ENCODE data around the gene NSG1. TPM values are rescaled to one million over a fixed set of nuclear protein-coding genes. Genes with fewer than 3 reads are reported as not detected.

The NSG1 gene
- total and polyA plus RNA-seq, 2 of the 13 experiments (the other 11 are each of a cell fraction or from before 2014, with no cell fraction given), result not detected

DNA sequence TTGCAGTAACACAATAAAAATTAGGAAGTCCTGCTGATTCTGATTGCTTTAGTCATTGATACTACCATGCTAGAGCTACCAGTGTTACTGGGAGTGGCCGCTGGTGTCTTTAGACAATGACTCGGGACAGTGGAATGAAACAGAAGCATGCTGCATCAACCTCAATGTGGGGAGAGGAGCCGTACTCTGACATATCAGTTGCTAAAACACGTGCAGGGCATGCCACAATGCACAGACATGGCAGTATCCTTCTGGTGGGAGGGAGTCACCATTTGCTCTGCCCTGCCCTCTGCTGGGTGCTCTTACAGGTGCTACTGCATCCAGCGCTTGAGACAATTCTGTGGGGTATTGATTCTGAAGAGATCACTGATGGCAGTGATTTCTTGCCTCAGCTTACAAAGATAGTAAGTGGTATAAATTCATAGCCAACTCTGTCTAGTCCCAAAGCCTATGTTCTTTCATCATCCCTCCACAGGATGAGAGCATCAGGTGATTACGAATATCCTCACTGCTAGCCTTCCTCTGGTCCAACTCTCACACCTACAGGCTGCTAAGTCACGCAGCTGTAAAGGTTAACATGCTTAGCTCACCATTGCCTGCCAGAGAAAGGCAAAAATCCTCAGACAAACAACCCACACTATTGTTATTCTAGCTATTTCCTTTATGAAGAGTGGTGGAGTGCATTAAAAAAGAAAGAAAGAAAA, 43.7 kb downstream of the NSG1 start:
- no peak overlapping the region for H2AFZ ChIP-seq (ENCODE audit: low read length)
- intact Hi-C loops (cut with micrococcal nuclease; ENCODE audit: unreplicated experiment), result loop anchor here (2.0 kb wide), 1 partner anchor 170 kb away; no protein-coding TSS in a partner anchor
- H3K27ac ChIP-seq (ENCODE audit: extremely low read length, insufficient read depth, low read length), result no peak overlapping the region
- H4K20me1 ChIP-seq (ENCODE audit: insufficient read depth, low read length), result no peaks in the 10 kb centered on the region
- H3K4me3 ChIP-seq (replicated peaks in 1 of 3; ENCODE audit: insufficient read depth in 1 of 3, low read depth in 2 of 3, low read length in 3 of 3), result no peak overlapping the region
- no peaks in the 10 kb centered on the region for H3K79me2 ChIP-seq (ENCODE audit: insufficient read depth, low read length)
- ChIA-PET CTCF (ENCODE audit: low intra/inter-chr PET ratio, low total read pairs) (interaction anchor here (1.9 to 2.0 kb wide), 2 partner anchors 170 to 178 kb away, joined by 5 to 8 read pairs; no protein-coding TSS in a partner anchor), POLR2A (no interaction called here)
- no peaks in the 10 kb centered on the region for H3K4me1 ChIP-seq (ENCODE audit: insufficient read depth, low read length)
- no peak overlapping the region for H3K4me2 ChIP-seq (ENCODE audit: low read depth, low read length)
- in situ Hi-C loops (cut with HindIII; ENCODE audit: extremely low pct_ligation_motif_present, low pct_unique_long_range_greater_than_20kb), result no loop called here
- H3K36me3 ChIP-seq (replicated peaks in 1 of 2; ENCODE audit: control insufficient read depth in 1 of 2, insufficient read depth in 2 of 2, low read length in 2 of 2), result peaks cover 9 to 51% of the 10 kb centered on the region in 2 experiments
- ATAC-seq (peak; percentile 96), DNase-seq (ENCODE audit: low spot score) (peak; percentile 59), FAIRE-seq (peak; percentile 79)
- H3K9me3 ChIP-seq (ENCODE audit: low read length), result no peaks in the 10 kb centered on the region
- 74% methylated on average over 7 of the region's 7 CpGs for WGBS (ENCODE audit: low lambda C conversion rate)
- no peaks in the 10 kb centered on the region for H3K27me3 ChIP-seq (ENCODE audit: control insufficient read depth in 1 of 2, insufficient read depth in 2 of 2, low read length in 2 of 2)
- no peak overlapping the region for H3K9ac ChIP-seq (ENCODE audit: insufficient read depth, low read depth, low read length)
- BruUV-seq (replicated peaks), result no TSS peak
- peak; percentile 38; the same call in 1 of the 2 replicates for TF ChIP-seq FOSL2 (CRISPR knock-in tag; IDR thresholded peaks at IDR 0.05)
- TF ChIP-seq ZNF138 (CRISPR knock-in tag; IDR thresholded peaks at IDR 0.05; ENCODE audit: low read depth), result no peak
- no peak for TF ChIP-seq CERS6 (CRISPR knock-in tag; IDR thresholded peaks at IDR 0.05)
- TF ChIP-seq HMG20A (CRISPR knock-in tag; IDR thresholded peaks at IDR 0.05; ENCODE audit: borderline replicate concordance), result no peak
- no peak for TF ChIP-seq ZNF317 (CRISPR knock-in tag; IDR thresholded peaks at IDR 0.05)
- no peak for TF ChIP-seq AHDC1 (CRISPR knock-in tag; IDR thresholded peaks at IDR 0.05; ENCODE audit: borderline replicate concordance)
- no peak for TF ChIP-seq TBX2 (CRISPR knock-in tag; IDR thresholded peaks at IDR 0.05; ENCODE audit: borderline replicate concordance)
- peak; percentile 63; the same call in 1 of the 2 replicates for TF ChIP-seq MAX (IDR thresholded peaks at IDR 0.05)
- TF ChIP-seq RAD21 (CRISPR knock-in tag; IDR thresholded peaks at IDR 0.05), result 0 out of 2 replicates have a peak, but pooled peaks have one; percentile 28
- no peak for TF ChIP-seq SSRP1 (CRISPR knock-in tag; IDR thresholded peaks at IDR 0.05)
- 0 out of 2 replicates have a peak, but pooled peaks have one; percentile 20 for TF ChIP-seq SALL1 (CRISPR knock-in tag; IDR thresholded peaks at IDR 0.05)
- no peak for TF ChIP-seq FOXJ3 (CRISPR knock-in tag; IDR thresholded peaks at IDR 0.05; ENCODE audit: borderline replicate concordance)
- no peak for TF ChIP-seq SUZ12 (IDR thresholded peaks at IDR 0.05; ENCODE audit: low read depth, low read length)
- TF ChIP-seq MNT (IDR thresholded peaks at IDR 0.05), result 0 out of 2 replicates have a peak, but pooled peaks have one; percentile 5
- no peak for TF ChIP-seq RARG (CRISPR knock-in tag; IDR thresholded peaks at IDR 0.05; ENCODE audit: low read depth)

All from HepG2 (cell line).